Endothelial cell of umbilical vein (primary cell): ENCODE measurements around the gene RBX1.

ENCODE experiments used
- CTCF ChIP-seq, 2 donors: IDR thresholded peaks; 1 replicate in 1 of 2; 2 replicates in 1 of 2; pipeline ENCODE4 v1.5.1; 2011; ENCODE audit warnings: low read length in 2 of 2, mild to moderate bottlenecking in 2 of 2, moderate library complexity in 2 of 2, control low read depth in 1 of 2, inconsistent platforms in 1 of 2, low read depth in 1 of 2; ENCODE audit not compliant: insufficient read depth in 1 of 2; ENCODE audit errors: extremely low read depth in 1 of 2
- POLR2A ChIP-seq: IDR thresholded peaks from 2 replicates; pipeline ENCODE4 v1.6.1; 2012; ENCODE audit warnings: low read depth, mild to moderate bottlenecking, control low read depth, low read length

GRCh38 chr22:40954113-40954512 is 2.9 kb downstream of the RBX1 start:
- TF ChIP-seq CTCF (IDR thresholded peaks at IDR 0.05; ENCODE audit: extremely low read depth in 1 of 2, insufficient read depth in 1 of 2, low read depth in 1 of 2, low read length in 2 of 2): no peak
- no peak for TF ChIP-seq POLR2A
